Measurements from ENCODE around the gene CTIF.

DNA sequence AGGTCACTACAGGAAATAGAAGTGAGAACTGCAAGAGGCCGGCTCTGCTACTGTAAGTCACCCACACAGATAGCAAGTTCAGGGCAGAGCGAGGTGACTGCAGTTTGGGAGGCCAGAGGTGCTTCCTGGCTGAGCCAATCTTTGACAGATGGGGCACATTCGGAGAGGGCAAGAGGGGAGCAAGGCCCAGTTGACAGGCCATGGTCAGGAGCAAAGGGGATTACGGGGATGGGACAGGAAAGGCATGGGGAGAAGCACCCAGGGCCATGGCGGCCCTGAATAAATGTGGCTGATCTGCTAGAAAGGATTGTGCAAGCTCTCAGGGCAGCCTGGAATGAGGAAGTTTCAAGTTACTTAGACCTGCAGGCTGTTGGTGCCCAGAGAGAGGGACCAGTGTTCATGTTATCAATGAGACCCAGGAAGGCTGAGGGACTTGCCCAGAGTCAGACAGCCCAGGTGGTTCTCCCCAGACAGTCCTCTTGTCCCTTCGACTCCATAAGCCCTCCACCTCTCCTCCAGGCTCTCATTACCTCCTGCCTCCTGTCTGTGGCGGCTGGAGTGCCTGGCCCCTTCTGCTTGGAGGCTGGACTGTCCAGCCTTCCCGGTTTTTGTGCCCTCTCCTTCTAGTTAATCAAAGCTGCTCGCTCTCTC is 123.3 kb downstream of the CTIF start:
- TF ChIP-seq CTCF (IDR thresholded peaks at IDR 0.05) = no peak
- no peak for TF ChIP-seq POLR2A (IDR thresholded peaks at IDR 0.05)

Measured in heart left ventricle (tissue), 13 donors.